Measurements from ENCODE around the gene EDC3.
"Not testable (repeated sequence)": the region's sequence is repeated elsewhere in the genome, so short reads cannot be mapped to it uniquely, and the experiment has no call there.

The EDC3 gene

GRCh38 chr15:74604983-74605794, 90.6 kb downstream of the EDC3 start:
- no peak for DNase-seq

- DNase-seq = no peak
Observed at GRCh38 chr15:74603789-74604705, 91.8 kb downstream of the EDC3 start.

- peak; percentile 1 for DNase-seq
Observed at GRCh38 chr15:74603026-74603788, 92.6 kb downstream of the EDC3 start.

- no peak for DNase-seq
Observed at GRCh38 chr15:74599156-74599555, 96.7 kb downstream of the EDC3 start.

- DNase-seq = peak; percentile 94
Observed at GRCh38 chr15:74598126-74598842, 97.5 kb downstream of the EDC3 start.

- not testable (repeated sequence) for DNase-seq
Observed at GRCh38 chr15:74597146-74597705, 98.6 kb downstream of the EDC3 start.

GRCh38 chr15:74596736-74597135, 99.1 kb downstream of the EDC3 start:
- not testable (repeated sequence) for DNase-seq

- no peak for DNase-seq
Observed at GRCh38 chr15:74595271-74595670, 100.6 kb downstream of the EDC3 start.

- DNase-seq = no peak
Observed at GRCh38 chr15:74594455-74594854, 101.4 kb downstream of the EDC3 start.

- DNase-seq = no peak
Observed at GRCh38 chr15:74593122-74593521, 102.7 kb downstream of the EDC3 start.

- no peak for DNase-seq
Observed at GRCh38 chr15:74592222-74592621, 103.6 kb downstream of the EDC3 start.

- DNase-seq = no peak
Observed at GRCh38 chr15:74589826-74590225, 106.0 kb downstream of the EDC3 start.

GRCh38 chr15:74585857-74586256, 110.0 kb downstream of the EDC3 start:
- no peak for DNase-seq

- DNase-seq = no peak
Observed at GRCh38 chr15:74585191-74585590, 110.6 kb downstream of the EDC3 start.

- DNase-seq = no peak
Observed at GRCh38 chr15:74584779-74585178, 111.0 kb downstream of the EDC3 start.

- DNase-seq = no peak
Observed at GRCh38 chr15:74584204-74584603, 111.6 kb downstream of the EDC3 start.
